HG03066 (cell line): ENCODE measurements around the gene AKR1C8.
"Not testable (repeated sequence)": the region's sequence is repeated elsewhere in the genome, so short reads cannot be mapped to it uniquely, and the experiment has no call there.

Experiments
- ATAC-seq: cut with Tn5 transposase; IDR thresholded peaks from one replicate; pipeline ENCODE4 v1.9.1; 2021; ENCODE audit warnings: low read depth; ENCODE audit not compliant: unreplicated experiment

Gene AKR1C8

GRCh38 chr10:5116621-5117020 is 68.3 kb downstream of the AKR1C8 start:
- ATAC-seq: no peak

GRCh38 chr10:5109861-5110260 is 75.1 kb downstream of the AKR1C8 start:
- ATAC-seq: not testable (repeated sequence)

GRCh38 chr10:5108658-5109416 is 76.1 kb downstream of the AKR1C8 start:
- ATAC-seq: no peak

GRCh38 chr10:5107860-5108526 is 77.0 kb downstream of the AKR1C8 start:
- ATAC-seq: no peak

GRCh38 chr10:5106553-5106952 is 78.4 kb downstream of the AKR1C8 start:
- ATAC-seq: no peak

GRCh38 chr10:5105626-5106025 is 79.3 kb downstream of the AKR1C8 start:
- no peak for ATAC-seq
